Osteocyte (in vitro differentiated cells): ENCODE data around the gene PRDM16. TPM values are rescaled to one million over a fixed set of nuclear protein-coding genes. Genes with fewer than 3 reads are reported as not detected.

ENCODE experiments used
- DNase-seq: peaks from one replicate; pipeline ENCODE4 v3.0.0; 2021; ENCODE audit warnings: mixed read lengths; ENCODE audit not compliant: unreplicated experiment; ENCODE audit errors: extremely low spot score
- H3K27ac Mint-ChIP-seq: one replicate; pipeline ENCODE4 v1.8.0; 2021; ENCODE audit warnings: mild to moderate bottlenecking, mixed read lengths; ENCODE audit not compliant: unreplicated experiment
- H3K27me3 Mint-ChIP-seq: one replicate; pipeline ENCODE4 v1.8.0; 2021; ENCODE audit warnings: mixed read lengths; ENCODE audit not compliant: unreplicated experiment
- H3K36me3 Mint-ChIP-seq: one replicate; pipeline ENCODE4 v1.8.0; 2021; ENCODE audit warnings: mixed read lengths; ENCODE audit not compliant: unreplicated experiment
- H3K4me1 Mint-ChIP-seq: one replicate; pipeline ENCODE4 v1.8.0; 2021; ENCODE audit warnings: mixed read lengths; ENCODE audit not compliant: unreplicated experiment
- H3K4me3 Mint-ChIP-seq: one replicate; pipeline ENCODE4 v1.8.0; 2021; ENCODE audit warnings: mild to moderate bottlenecking, moderate library complexity, mixed read lengths; ENCODE audit not compliant: unreplicated experiment
- H3K9me3 Mint-ChIP-seq: one replicate; pipeline ENCODE4 v1.8.0; 2021; ENCODE audit warnings: mixed read lengths; ENCODE audit not compliant: unreplicated experiment
- CTCF ChIP-seq: fragments of 200-600 bp; sonication (generic); IDR thresholded peaks from 2 replicates; pipeline ENCODE4 v1.5.0; 2021; ENCODE audit warnings: antibody characterized with exemption, mild to moderate bottlenecking, moderate library complexity
- total RNA-seq: library from RNA; stranded (reverse); gene quantifications from 2 replicates; pipeline ENCODE4 v1.2.1, GENCODE V29; 2021

Gene PRDM16
- total RNA-seq, 1 donor from 2014 or later, result 7.1 TPM

DNA sequence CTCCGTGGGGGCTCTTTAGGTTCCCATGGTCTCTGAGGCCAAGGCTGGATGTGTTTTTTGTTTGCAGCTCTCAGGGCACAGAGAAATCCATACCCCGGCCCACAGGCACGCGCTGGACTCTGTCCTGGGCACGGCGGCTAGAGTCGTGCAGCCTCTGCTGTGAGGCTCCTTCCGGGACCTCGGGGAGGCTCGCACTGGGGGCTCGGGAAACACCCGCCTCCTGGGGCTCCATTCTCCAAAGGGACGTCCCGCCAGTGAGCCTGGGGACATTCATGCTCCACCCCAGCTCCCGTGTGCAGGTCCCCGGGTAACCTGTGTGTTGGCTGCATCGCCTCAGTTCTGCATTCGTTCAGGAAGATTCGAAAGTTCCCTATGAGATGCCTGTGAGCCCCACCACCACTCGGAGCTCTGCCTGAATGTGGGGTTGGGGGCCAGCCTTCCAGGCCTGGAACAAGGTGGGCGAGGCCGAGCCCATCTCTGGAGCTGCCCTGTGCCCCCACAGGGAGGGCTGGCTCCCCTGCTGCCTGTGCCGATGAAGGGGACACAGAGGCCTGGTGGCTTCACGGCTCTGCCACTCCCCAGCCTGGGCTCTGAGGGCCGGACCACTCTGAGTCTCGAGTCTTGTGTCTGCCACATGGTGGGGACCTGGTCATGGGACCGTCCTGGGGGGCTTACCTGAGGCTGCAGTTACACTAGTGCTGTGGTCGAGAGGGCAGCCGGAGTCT, 203.5 kb downstream of the PRDM16 start:
- H3K27ac Mint-ChIP-seq, result no peak overlapping the region

GRCh38 chr1:3273447-3273846, 204.4 kb downstream of the PRDM16 start:
- no peak for DNase-seq
- Mint-ChIP-seq H3K27me3 (peaks cover 6% of the 10 kb centered on the region), H3K4me3 (no peak overlapping the region), H3K27ac (no peak overlapping the region), H3K9me3 (no peaks in the 10 kb centered on the region), H3K4me1 (peaks cover 12% of the 10 kb centered on the region), H3K36me3 (no peaks in the 10 kb centered on the region)
- TF ChIP-seq CTCF, result no peak

More for the DNA sequence above, 203.5 kb downstream of the PRDM16 start:
- no peak overlapping the region for H3K4me3 Mint-ChIP-seq
- peaks cover 12% of the 10 kb centered on the region for H3K4me1 Mint-ChIP-seq
- H3K36me3 Mint-ChIP-seq, result no peaks in the 10 kb centered on the region
- peaks cover 6% of the 10 kb centered on the region for H3K27me3 Mint-ChIP-seq
- H3K9me3 Mint-ChIP-seq, result no peaks in the 10 kb centered on the region
- no peak for DNase-seq
- TF ChIP-seq CTCF, result no peak

- DNase-seq, result no peak
- Mint-ChIP-seq H3K36me3 (no peaks in the 10 kb centered on the region), H3K27me3 (no peaks in the 10 kb centered on the region), H3K4me3 (no peak overlapping the region), H3K27ac (peak overlapping the region; percentile 25), H3K9me3 (no peaks in the 10 kb centered on the region), H3K4me1 (peaks cover 14% of the 10 kb centered on the region)
- TF ChIP-seq CTCF, result no peak
Measured at GRCh38 chr1:3274972-3275371, 206.0 kb downstream of the PRDM16 start.

DNA sequence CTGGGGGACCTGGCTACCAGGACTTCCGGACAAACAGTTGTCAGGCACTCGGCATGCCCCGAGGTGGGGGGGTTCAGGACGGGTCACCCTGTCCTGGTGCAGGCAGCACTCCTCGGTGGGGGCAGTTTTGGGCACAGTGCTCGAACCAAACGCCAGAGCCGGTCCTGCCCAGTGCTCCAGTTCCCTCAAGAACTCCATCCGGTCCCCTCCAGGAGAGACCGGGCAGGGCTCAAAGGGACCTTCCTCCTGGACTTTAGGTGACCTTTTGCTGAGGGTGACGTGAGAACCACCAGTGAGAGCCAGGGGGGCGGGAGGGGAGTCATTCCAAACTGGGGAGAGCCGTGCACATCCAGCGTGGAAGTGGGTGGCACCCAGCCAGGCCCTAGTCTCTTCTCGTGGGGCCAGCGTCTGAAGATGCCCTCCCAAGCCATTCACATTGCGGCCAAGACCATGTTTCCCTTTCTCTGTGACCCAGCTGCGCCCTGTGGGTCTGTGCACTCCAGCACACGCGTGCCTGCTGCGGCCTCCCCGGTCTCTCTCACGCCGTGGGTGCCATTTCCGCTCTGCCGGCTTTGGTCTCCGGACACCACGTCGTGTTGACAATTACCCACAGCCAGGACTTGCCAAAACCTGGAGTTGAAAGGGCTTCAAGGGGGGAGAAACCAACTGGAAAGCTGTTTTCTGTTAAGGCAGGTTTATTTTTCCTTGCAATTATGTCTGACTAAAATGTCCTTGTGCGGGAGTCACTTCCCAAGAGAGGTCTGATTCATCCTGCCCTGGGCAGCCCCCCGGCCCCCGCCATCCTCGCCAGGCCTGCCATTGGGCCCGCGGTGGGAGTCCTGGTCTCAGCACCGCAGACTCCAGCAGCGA, 206.7 kb downstream of the PRDM16 start:
- Mint-ChIP-seq H3K27ac (peak overlapping the region; percentile 68), H3K36me3 (no peaks in the 10 kb centered on the region), H3K4me3 (no peak overlapping the region), H3K4me1 (peaks cover 14% of the 10 kb centered on the region), H3K27me3 (no peaks in the 10 kb centered on the region), H3K9me3 (no peaks in the 10 kb centered on the region)
- no peak for TF ChIP-seq CTCF
- no peak for DNase-seq

DNA sequence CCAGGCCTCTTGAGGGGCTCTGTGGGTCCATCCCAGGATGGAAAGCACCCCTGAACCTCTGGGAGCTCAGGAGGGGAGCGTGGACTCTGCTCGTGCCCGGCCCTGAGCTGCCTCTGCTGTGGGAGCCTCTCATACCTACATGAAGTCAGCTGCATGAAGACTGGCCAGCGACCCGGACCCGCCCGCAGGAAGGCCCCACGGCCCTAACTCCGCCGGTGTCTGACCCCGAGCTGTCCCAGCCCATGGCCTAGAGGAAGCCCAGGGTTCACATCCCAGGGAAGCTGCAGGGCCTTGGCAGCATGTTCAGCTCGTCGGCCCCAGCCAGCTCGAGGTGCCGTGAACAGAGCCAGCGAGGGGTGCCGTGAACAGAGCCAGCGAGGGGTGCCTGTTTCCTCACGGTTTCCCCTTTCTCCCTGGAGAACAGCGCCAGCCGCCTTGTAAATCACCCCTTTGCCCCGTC, 207.4 kb downstream of the PRDM16 start:
- H3K4me1 Mint-ChIP-seq, result peaks cover 14% of the 10 kb centered on the region
- no peak for DNase-seq
- no peaks in the 10 kb centered on the region for H3K9me3 Mint-ChIP-seq
- no peaks in the 10 kb centered on the region for H3K36me3 Mint-ChIP-seq
- H3K27me3 Mint-ChIP-seq, result no peaks in the 10 kb centered on the region
- H3K27ac Mint-ChIP-seq, result no peak overlapping the region
- TF ChIP-seq CTCF, result no peak
- H3K4me3 Mint-ChIP-seq, result no peak overlapping the region
